Ovary (tissue), 3 donors: Measurements from ENCODE around the gene GRK5.

Experiments
- POLR2A ChIP-seq: fragments of 450-650 bp; IDR thresholded peaks from one replicate; pipeline ENCODE4 v1.6.1; 2017; ENCODE audit warnings: antibody characterized with exemption, mild to moderate bottlenecking, moderate library complexity
- TF ChIP-seq, protein P1 (sequence below), 3 donors: fragments of 450-650 bp in 2 of 3; fragments of 200-600 bp in 1 of 3; IDR thresholded peaks; one replicate each; pipeline versions ENCODE4 v1.5.1 to v1.8.0; 2016 to 2022; ENCODE audit warnings: antibody characterized with exemption in 3 of 3, mild to moderate bottlenecking in 1 of 3
- donor health status: DM: no; HTN: no; CAD: no.

DNA sequence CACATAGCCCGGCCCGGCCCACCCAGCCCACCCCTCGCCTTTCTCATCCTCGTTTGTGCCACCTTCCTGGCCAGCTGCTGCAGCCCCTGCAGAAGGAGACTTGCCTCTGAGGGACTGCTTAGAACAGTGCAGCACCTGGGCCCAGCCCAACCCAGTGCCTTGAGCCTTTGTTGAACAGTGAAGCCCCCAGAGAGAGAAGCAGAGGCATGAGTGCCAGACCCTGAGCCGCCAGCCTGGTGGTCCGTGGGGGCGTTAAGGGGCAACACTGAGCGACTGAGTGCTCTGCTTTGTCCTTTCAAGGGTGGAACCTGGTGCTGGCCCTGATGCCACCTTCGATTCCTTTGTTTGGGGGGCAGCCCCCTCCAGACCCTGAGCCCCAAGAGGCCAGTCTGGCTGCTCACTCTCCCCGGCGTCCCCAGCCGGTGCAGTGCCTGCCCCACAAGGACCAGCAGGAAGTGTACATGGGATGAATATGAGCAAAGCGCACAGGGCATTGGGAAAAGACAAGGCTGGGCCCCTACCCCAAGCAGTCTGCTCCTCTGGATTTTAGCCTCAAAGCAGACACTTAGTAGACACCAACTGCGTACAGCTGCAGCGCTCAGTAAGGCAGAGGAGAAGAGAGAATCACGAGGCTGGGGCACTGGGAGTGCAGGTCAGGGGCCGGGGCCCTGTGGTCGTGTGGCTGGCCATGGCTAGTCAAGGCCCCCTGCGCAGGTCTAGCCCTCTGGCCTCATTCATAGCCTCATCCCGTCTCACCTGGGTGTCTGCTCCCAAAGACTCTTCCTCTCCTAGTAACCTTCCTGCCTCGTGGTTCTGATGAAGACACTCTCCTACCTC lies 239.3 kb downstream of the GRK5 start:
- TF ChIP-seq, protein P1, sequence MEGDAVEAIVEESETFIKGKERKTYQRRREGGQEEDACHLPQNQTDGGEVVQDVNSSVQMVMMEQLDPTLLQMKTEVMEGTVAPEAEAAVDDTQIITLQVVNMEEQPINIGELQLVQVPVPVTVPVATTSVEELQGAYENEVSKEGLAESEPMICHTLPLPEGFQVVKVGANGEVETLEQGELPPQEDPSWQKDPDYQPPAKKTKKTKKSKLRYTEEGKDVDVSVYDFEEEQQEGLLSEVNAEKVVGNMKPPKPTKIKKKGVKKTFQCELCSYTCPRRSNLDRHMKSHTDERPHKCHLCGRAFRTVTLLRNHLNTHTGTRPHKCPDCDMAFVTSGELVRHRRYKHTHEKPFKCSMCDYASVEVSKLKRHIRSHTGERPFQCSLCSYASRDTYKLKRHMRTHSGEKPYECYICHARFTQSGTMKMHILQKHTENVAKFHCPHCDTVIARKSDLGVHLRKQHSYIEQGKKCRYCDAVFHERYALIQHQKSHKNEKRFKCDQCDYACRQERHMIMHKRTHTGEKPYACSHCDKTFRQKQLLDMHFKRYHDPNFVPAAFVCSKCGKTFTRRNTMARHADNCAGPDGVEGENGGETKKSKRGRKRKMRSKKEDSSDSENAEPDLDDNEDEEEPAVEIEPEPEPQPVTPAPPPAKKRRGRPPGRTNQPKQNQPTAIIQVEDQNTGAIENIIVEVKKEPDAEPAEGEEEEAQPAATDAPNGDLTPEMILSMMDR (IDR thresholded peaks at IDR 0.05): no peak
- TF ChIP-seq POLR2A: no peak
